ENCODE data around the gene PDRG1. TPM values are rescaled to one million over a fixed set of nuclear protein-coding genes. Genes with fewer than 3 reads are reported as not detected.

Gene PDRG1
- total and polyA plus RNA-seq, 7 experiments from 2014 or later, result 7.5 to 25.0 (median 13.6) TPM

- ATAC-seq (peak; percentile 93), DNase-seq (peak in 3 of 9 donors; percentile 5 to 27 (median 11))
- Histone ChIP-seq H3K27ac (ENCODE audit: low read depth, low read length) (no peak overlapping the region), H3K4me1 (ENCODE audit: control insufficient read depth in 2 of 2, insufficient read depth in 2 of 2, low read length in 2 of 2) (no peaks in the 10 kb centered on the region), H3K9me3 (ENCODE audit: control insufficient read depth in 2 of 3, low read length in 3 of 3) (no peaks in the 10 kb centered on the region), H3K36me3 (ENCODE audit: control insufficient read depth in 2 of 3, insufficient read depth in 3 of 3, low read length in 3 of 3) (no peaks in the 10 kb centered on the region), H3K4me3 (ENCODE audit: low read length) (no peak overlapping the region), H3K27me3 (ENCODE audit: control insufficient read depth in 2 of 2, insufficient read depth in 2 of 2, low read length in 2 of 2) (no peaks in the 10 kb centered on the region)
- Mint-ChIP-seq H3K4me3 (no peak overlapping the region), H3K36me3 (peaks cover 0 to 4% (median 0%) of the 10 kb centered on the region in 5 donors), H3K9me3 (peaks cover 0 to 9% (median 4%) of the 10 kb centered on the region in 11 donors), H3K27me3 (peaks cover 8 to 17% (median 13%) of the 10 kb centered on the region in 5 donors), H3K4me1 (peaks cover 0 to 3% (median 0%) of the 10 kb centered on the region in 7 donors), H3K27ac (no peak overlapping the region)
- ChIA-PET CTCF (interaction anchor here (0.6 kb wide), 1 partner anchor 438 kb away, joined by 4 read pairs; no protein-coding TSS in a partner anchor), POLR2A (no interaction called here)
- intact Hi-C loops (cut with micrococcal nuclease), result no loop called here
Observed at GRCh38 chr20:31894980-31895675, 56.7 kb downstream of the PDRG1 start.

Other genes starting within 250 kb of the PDRG1 start
- gene BCL2L1, start 229.2 kb downstream of the PDRG1 start, total RNA-seq, result 100 to 1,000 TPM in 1 of 5 experiments, 10 to 100 TPM in 4; 15.0 to 111 (median 19.4) TPM
- 10 to 100 TPM; 11.5 to 12.7 TPM for gene BCL2L1, start 229.2 kb downstream of the PDRG1 start, polyA plus RNA-seq
- 10 to 100 TPM in 1 of 5 experiments, under 1 TPM in 4; 0.16 to 84.3 (median 0.43) TPM for gene TPX2, start 212.8 kb downstream of the PDRG1 start, total RNA-seq
- gene TPX2, start 212.8 kb downstream of the PDRG1 start, polyA plus RNA-seq, result under 1 TPM in 1 of 2 donors, not detected in 1; 0.09 TPM
- gene MYLK2, start 132.7 kb downstream of the PDRG1 start, total RNA-seq, result under 1 TPM in 1 of 5 experiments, not detected in 4; 0.58 TPM
- not detected for gene MYLK2, start 132.7 kb downstream of the PDRG1 start, polyA plus RNA-seq
- gene FOXS1, start 106.4 kb downstream of the PDRG1 start, total RNA-seq, result not detected
- not detected for gene FOXS1, start 106.4 kb downstream of the PDRG1 start, polyA plus RNA-seq
- gene DUSP15, start 81.5 kb downstream of the PDRG1 start, total RNA-seq, result not detected
- not detected for gene DUSP15, start 81.5 kb downstream of the PDRG1 start, polyA plus RNA-seq
- not detected for gene TTLL9, start 81.4 kb downstream of the PDRG1 start, total RNA-seq
- not detected for gene TTLL9, start 81.4 kb downstream of the PDRG1 start, polyA plus RNA-seq
- gene XKR7, start 16.1 kb upstream of the PDRG1 start, total RNA-seq, result under 1 TPM in 1 of 5 experiments, not detected in 4; 0.05 TPM
- gene XKR7, start 16.1 kb upstream of the PDRG1 start, polyA plus RNA-seq, result not detected
- not detected for gene CCM2L, start 58.4 kb upstream of the PDRG1 start, total RNA-seq
- not detected for gene CCM2L, start 58.4 kb upstream of the PDRG1 start, polyA plus RNA-seq
- 100 to 1,000 TPM in 1 of 5 experiments, 10 to 100 TPM in 1, 1 to 10 TPM in 2, under 1 TPM in 1; 0.51 to 129 (median 1.9) TPM for gene HCK, start 100.2 kb upstream of the PDRG1 start, total RNA-seq
- under 1 TPM; 0.09 to 0.46 TPM for gene HCK, start 100.2 kb upstream of the PDRG1 start, polyA plus RNA-seq
- 10 to 100 TPM; 35.2 to 61.0 (median 41.5) TPM for gene TM9SF4, start 157.7 kb upstream of the PDRG1 start, total RNA-seq
- gene TM9SF4, start 157.7 kb upstream of the PDRG1 start, polyA plus RNA-seq, result 10 to 100 TPM; 31.2 to 48.0 TPM